Urothelium cell line (cell line): ENCODE data around the gene DPF3.
A peak's percentile ranks its signal among the peaks of the same experiment; 100 is the strongest.

Experiments used
- DNase-seq: peaks from one replicate; pipeline ENCODE4 v3.0.0; 2011; ENCODE audit warnings: low spot score, mixed read lengths
- FAIRE-seq: peaks from 2 replicates; lab custom pipeline; 2011; peaks lifted over from hg19 to GRCh38; lab: Jason Lieb, UNC

DPF3 gene

GRCh38 chr14:72726444-72726843, 167.5 kb downstream of the DPF3 start:
- DNase-seq (no peak), FAIRE-seq (no peak)

- DNase-seq (no peak), FAIRE-seq (no peak)
Observed at GRCh38 chr14:72723858-72724530, 169.9 kb downstream of the DPF3 start.

- FAIRE-seq = no peak
- DNase-seq = no peak
Observed at GRCh38 chr14:72722201-72722785, 171.6 kb downstream of the DPF3 start.

- DNase-seq = no peak
- peak; percentile 37 for FAIRE-seq
Observed at GRCh38 chr14:72721083-72721482, 172.8 kb downstream of the DPF3 start.

GRCh38 chr14:72717220-72717619, 176.7 kb downstream of the DPF3 start:
- FAIRE-seq = no peak
- no peak for DNase-seq

- FAIRE-seq (peak; percentile 68), DNase-seq (no peak)
Observed at GRCh38 chr14:72716476-72716875, 177.4 kb downstream of the DPF3 start.

- no peak for FAIRE-seq
- no peak for DNase-seq
Observed at GRCh38 chr14:72715850-72716228, 178.1 kb downstream of the DPF3 start.

GRCh38 chr14:72715215-72715849, 178.6 kb downstream of the DPF3 start:
- DNase-seq (no peak), FAIRE-seq (peak; percentile 70)

GRCh38 chr14:72714871-72715214, 179.1 kb downstream of the DPF3 start:
- no peak for DNase-seq
- FAIRE-seq = peak; percentile 37

- DNase-seq = no peak
Observed at GRCh38 chr14:72714094-72714493, 179.8 kb downstream of the DPF3 start.

GRCh38 chr14:72711936-72712335, 182.0 kb downstream of the DPF3 start:
- no peak for FAIRE-seq

More at GRCh38 chr14:72714094-72714493, 179.8 kb downstream of the DPF3 start:
- peak; percentile 53 for FAIRE-seq

GRCh38 chr14:72709916-72710611, 183.8 kb downstream of the DPF3 start:
- FAIRE-seq (no peak), DNase-seq (no peak)

More at GRCh38 chr14:72711936-72712335, 182.0 kb downstream of the DPF3 start:
- DNase-seq = no peak

- DNase-seq (peak; percentile 78), FAIRE-seq (peak; percentile 78)
Observed at GRCh38 chr14:72708708-72709475, 185.0 kb downstream of the DPF3 start.

- DNase-seq (no peak), FAIRE-seq (peak; percentile 74)
Observed at GRCh38 chr14:72708222-72708621, 185.7 kb downstream of the DPF3 start.

GRCh38 chr14:72706485-72706884, 187.4 kb downstream of the DPF3 start:
- DNase-seq (no peak), FAIRE-seq (peak; percentile 46)

GRCh38 chr14:72704502-72704901, 189.4 kb downstream of the DPF3 start:
- no peak for DNase-seq
- peak; percentile 89 for FAIRE-seq

GRCh38 chr14:72701605-72702004, 192.3 kb downstream of the DPF3 start:
- DNase-seq (no peak), FAIRE-seq (peak; percentile 89)

- DNase-seq (no peak), FAIRE-seq (peak; percentile 65)
Observed at GRCh38 chr14:72701237-72701565, 192.7 kb downstream of the DPF3 start.

- no peak for DNase-seq
- no peak for FAIRE-seq
Observed at GRCh38 chr14:72700338-72701236, 193.3 kb downstream of the DPF3 start.

GRCh38 chr14:72699852-72700257, 194.0 kb downstream of the DPF3 start:
- DNase-seq (no peak), FAIRE-seq (no peak)
